T-helper 2 cell (primary cell): ENCODE results near the gene CYP46A1.

Experiments used
- DNase-seq, 5 experiments: peaks; one replicate each; pipeline versions ENCODE4 v3.0.0 to v3.0.0-alpha.2; 2012 to 2022

Gene CYP46A1

DNA sequence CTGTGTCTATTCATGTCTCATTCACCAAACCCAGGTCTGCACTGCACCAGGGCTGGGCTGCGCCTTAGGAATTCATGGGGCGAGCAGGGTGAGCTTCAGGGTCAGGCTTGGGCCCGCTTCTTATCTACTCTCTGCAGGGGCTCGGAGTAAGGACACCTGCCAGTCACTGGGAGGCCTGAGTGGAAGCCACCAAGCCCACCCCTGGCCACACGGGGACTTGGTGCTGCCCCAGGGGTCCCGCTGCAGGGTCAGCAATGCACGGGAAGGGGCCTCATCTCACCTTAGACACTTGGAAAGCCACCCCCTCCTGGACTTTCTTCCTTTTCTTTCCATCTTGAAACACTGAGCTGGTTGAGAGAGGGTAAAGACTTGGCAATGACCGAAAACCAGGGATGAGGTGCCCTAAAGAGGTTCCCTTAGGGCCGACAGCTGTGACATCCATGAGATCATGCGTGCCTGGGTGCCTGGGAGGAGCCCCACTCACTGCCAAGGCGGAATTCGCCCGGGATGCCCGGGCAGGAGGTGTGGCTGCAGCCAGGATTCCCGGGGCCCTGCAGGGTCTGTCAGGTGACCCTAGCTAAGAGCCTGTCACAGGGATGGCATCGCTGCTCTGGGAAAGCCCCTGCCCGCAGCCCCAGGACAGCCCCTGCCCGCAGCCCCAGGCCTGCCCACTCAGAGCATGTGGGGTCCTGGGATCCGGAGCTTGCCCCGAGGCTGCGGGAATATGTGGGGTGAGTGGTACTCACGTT is 63.7 kb downstream of the CYP46A1 start:
- DNase-seq: no peak

DNA sequence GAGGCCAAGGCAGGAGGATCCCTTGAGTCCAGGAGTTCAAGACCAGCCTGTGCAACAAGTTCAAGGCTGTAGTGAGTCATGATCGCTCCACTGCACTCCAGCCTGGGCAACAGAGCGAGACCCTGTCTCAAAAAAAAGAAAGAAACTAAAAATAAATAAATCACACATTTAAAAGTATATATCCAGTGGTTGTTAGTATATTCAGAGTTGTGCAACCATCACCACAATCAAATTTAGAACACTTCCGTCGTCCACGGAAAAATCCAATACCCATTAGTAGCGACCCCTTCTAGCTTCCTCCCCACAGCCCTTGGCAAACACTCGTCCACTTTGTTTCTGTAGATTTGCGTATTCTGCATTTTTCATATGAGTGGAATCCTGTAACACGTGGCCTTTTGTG is 64.4 kb downstream of the CYP46A1 start:
- no peak for DNase-seq

DNA sequence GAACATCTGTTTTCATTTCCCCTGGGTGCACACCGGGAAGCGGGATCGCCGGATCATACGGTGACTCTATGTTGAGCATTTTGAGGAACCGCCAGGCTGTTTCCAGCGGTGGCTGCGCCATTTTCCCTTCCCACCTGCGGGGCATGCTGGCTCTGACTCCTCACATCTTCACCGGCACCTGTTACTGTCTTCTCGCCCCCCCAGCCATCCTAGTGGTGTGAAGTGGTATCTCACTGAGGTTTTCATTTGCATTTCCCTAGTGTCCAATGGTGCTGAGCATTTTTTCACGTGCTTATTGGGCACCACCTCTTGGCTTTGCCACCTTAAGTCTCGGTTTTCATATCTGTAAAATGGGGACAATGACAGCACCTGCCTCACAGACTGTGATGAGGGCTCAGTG is 65.0 kb downstream of the CYP46A1 start:
- no peak for DNase-seq

DNA sequence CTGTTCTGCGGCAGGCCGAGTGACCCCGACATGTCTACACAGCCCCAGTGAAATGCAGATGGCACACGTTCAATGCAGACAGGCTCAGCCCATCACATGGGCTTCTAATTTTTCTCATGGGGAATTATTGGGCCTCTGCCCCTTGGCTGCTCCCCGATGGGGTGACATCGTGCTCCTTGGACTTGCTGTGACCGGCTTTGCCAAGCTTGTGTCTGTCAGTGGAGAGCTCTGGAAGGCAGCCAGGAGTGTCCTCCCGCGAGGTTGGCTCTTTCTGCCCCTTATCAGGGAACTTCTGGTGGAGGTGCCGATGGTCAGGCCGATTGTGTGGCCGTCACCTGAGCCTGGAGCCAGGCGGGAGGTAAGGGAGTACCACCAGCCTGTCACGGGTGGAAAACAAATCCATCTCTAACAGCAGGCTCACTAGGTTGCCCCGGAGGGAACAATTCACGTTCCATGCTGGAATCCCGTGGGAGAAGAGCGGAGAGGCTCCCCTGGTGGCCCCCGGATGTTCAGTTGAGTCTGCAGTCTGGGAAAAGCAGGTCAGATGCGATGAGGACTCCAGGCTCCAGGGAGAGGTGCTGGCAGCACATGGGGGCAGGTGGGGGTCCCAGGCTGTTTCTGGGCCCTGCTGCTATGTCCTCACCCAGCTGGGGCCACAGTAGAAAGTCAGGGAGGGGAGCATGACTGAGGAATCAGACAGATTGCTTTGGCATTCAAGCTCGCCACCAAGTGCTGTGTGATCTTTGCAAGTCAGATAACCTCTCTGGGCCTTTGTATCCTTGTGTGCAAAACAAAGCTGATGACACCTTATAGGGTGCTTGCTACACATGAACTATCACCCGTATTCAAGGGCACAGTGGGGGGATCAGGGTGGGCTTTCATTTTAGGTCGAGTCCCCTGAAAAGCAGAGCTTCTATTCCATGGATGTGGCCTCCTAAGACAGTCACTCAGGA is 65.9 kb downstream of the CYP46A1 start:
- DNase-seq: no peak

DNA sequence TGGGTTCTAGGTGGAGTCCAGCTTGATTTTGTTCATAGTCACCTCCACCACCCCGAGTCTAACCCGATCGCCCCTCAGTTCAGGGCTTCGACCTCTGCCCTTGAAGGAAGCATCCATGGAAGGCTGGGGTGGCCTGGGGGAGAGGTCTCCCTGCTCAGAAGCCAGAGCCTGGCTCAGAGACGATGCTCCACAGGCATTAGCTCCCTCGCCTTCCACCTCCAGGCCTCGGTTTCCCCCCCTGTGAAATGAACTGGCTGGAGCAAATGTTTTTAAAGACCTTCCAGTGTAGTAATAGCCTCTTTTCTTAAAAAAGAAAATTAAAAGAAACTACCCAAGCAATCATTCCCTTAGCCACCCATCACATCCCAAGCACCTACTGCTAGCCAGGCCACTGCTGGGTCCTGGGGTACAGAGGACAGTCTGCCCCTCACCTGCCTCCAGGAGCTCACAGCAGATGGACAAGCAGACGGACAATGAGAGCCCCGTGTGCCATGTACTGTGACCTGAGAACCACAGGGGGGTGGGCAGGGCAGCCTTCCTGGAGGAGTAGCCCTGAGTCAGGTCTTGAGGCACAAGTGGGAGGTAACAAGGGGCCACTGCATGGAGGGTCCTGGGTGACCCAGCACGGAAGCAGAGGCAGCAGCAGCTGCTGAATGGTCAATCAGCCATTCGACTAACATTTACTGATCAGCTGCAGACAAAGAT is 66.8 kb downstream of the CYP46A1 start:
- no peak for DNase-seq

DNA sequence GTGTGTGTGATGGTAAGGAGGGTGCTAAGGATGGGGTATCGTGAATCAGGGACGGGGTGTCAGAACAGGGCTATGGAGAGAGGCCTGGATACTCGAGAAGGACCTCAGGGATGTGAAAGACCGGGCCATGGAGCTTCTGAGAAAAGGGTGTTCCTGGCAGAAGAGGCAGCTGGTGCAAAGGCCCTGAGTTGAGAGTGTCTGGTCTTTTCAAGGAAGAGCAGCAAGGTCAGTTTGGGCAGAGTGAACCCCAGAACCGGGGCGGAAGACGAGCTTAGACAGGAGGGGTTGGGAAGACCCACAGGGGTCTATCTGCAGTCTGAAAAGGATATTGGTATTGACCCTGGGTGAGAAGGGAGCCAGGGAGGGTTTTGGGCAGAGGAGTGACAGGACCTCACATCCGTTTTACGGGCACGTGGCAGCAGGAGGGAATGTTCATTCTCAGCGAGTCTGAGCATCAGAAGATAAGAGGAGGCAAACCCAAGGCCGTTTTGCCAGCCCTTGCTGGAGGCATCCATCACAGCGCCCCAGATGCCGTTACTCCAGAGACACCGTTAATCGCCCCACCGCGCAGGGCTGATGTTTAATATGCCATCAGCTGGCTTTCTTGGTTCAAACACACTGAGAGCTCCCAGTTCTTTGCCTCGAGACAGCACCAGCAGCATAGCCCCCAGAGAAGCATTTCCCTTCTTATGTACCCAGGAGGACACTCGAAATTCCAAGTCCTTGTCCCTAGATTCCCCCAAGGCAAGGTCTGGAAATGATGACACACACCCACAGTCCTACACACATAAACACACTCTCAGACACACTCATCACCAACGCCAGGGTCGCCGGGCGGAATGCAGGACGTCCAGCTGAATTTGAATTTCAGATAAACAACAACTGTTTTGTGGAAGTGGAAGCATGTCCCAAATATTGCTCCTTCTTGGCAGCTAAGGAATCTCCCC is 67.7 kb downstream of the CYP46A1 start:
- DNase-seq: no peak

DNA sequence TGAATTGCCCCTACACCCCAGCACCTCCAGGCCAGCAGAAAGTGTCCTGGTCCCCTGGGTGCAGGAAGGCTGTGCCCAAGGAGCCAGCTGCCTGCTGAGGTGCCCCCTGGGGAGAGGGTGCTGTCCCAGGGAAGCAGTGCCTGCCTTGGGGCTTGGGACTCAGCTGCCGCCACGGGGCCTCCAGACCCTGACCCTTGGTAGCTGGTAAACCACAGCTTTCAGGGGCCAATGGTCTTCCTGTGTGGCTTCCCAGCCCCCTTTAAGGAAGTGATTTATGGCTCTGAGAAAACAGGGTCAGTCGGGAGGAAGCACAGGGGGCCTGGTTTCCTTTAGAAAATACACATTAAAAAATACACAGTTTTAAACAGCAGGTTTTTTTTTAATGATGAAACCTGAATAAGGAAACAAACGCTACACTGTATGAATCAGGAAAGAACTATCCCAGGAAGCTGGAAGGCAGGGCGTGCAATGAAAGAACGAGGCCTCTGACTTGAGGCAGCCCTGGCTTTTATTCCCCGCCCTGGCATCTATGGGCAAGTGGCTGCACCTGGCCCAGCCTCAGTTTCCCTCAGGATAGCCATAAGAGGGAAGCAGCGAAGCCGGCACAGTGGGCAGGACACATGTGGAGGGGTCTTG is 68.5 kb downstream of the CYP46A1 start:
- no peak for DNase-seq

DNA sequence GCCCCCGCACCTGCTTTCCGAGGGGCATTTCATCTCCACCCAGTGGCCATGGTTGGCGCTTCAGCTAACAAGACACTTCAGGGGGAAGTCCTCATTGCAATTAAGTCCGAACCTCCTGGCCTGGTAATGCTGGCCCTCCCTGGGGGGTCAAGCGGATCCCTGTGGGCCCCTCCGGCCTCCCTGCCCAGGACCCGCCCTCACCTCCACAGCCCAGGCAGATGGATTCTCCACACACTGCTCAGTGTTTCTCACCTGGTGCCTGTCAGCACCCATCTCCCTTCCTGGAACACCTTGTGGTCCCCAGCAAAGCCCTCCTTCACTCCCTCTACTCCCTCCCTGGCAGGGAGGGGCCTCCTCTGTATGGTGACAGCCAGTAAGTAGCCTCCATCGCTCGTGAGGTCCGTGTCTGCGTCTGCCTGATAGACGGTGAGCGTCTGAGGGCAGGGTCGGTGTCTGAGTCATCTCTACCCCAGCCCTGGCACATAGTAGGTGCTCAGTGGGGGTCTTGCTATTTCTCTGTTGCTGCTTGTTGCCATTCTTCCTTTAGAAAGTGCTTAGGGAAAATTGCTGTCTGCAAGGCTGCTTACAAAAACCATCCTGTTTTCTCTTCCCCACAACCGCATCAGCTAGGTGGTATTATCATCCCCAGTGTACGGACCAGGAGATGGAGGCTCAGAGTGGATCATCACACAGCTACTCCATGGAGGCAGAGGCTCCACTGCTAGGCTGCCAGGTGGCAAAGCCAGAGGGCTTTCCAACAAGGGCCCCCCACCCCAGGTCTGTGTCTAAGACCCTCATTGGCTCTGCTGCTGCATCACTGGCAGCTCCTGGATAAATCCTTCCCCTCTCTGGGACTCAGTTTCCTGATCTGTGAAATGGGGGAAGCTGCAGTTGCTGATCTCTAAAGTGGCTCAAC is 69.4 kb downstream of the CYP46A1 start:
- no peak for DNase-seq

DNA sequence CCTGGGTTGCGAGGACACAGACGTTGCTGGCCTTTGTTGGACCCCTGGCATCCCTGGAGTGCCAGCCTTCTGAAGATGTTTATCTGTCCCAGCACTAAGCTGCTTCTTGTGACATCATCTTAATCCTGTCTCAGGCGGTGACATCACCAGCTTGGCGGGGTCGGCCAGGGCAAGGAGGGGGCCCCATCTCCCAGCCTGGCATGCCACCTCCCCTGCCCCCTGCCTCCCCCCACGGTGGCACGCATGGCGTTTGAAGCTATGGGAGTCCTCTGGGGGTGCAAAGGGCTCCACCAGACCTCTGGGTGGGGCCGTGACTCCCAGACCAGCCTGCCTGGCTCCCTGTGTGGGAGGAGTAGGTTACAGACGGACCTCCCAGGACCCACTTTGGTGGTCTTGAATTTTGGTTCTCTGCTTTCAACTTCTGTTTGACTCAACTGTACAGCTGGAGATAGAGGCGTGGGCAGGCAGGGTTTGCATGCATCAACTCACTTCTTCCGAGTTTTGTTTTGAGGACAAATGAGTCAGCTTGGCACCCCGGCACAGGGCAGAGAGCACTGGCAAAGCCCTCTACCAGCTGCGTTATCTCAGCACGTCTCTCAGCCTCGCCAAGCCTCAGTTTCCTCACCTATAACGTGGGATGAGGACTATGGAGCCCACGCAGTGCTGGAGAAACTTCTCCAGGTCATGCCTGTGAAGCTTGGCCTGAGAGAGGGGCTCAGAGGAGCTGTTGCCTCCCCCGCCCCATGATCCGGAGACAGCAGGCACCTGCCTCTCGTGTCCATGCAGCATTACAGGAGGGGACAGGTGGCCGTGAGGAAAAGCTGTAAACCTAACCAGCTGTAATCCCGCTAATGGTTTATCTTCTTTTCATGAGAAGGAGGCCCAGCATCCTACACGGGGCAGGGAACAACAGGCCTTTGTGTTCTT is 70.3 kb downstream of the CYP46A1 start:
- DNase-seq: peak in 1 of 5 experiments; percentile 59

DNA sequence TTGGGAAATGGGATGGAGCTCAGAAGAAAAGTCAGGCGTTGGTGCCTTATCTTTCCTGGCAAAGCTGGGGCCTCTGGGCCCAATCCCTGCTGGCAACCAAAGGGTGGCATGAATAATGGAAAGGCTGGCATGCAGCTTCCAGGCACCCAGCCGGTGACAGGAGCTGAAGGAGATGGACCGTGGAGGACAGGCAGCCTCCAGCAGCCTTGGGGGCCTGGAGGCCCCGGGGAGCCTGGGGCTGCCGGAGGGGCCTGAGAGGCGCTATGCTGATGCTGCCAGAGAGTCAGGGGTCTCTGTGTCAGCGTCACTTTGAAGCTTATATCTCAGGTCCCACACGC is 70.9 kb downstream of the CYP46A1 start:
- no peak for DNase-seq

DNA sequence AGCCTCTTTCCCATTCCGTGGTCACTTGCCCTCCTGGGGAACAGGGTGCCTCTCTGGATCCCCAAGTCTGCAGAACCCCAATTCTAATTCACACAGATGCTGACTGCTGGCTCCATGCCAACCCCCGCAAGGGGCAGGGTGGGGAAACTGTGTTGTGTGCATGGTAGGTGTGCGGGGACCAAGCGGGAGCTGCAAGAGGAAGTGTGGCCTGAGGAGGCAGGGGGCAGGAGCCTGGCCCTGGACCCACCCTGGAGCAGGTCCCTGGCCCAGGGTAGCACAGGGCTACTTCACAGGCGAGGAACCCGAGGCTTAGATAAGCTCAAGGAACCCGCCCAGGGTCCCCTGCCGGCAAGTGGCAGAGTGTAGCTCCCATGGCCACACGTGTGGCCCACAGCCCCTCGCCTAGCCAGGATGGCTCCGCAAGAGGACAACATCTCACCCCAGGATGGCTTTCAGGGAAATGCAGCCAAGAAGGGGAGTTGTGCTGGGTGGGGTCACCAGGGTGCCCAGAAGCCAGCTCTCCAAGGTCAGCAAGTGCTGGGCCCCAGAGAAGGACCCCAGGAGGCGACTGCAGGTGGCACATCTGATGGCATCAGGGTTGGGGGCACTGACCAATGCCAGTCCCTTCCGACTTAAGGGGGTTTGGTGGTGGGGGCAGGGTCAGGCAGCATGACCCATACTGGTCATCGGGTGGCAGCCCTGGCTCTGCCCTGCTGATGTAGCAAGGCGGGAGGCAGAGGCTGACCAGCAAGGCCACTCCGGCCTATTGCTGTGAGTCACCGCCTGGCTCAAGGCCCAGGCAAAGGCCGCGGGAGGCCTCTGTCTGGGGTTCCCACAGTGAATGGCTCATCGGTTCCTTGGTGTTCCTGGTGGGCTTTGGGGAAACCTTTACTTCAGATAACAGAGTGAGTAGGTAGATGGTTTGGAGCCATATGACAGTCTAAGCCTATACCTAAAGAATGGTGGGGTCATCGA is 71.8 kb downstream of the CYP46A1 start:
- no peak for DNase-seq

DNA sequence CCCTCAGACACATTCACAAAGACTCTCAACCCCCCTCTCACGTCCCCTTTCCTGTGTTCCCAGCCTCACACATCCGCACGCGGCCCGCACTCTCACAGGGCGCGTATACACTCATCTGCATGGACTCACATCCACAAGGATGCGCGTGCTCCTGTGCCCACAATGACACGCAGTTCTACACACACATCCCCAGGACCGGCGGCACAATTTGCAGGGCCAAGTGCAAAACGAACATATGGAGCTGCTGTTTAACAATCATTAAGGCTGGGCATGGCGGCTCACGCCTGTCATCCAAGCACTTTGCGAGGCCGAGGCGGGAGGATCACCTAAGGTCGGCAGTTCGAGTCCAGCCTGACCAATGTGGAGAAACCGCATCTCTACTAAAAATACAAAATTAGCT is 72.7 kb downstream of the CYP46A1 start:
- DNase-seq: no peak

DNA sequence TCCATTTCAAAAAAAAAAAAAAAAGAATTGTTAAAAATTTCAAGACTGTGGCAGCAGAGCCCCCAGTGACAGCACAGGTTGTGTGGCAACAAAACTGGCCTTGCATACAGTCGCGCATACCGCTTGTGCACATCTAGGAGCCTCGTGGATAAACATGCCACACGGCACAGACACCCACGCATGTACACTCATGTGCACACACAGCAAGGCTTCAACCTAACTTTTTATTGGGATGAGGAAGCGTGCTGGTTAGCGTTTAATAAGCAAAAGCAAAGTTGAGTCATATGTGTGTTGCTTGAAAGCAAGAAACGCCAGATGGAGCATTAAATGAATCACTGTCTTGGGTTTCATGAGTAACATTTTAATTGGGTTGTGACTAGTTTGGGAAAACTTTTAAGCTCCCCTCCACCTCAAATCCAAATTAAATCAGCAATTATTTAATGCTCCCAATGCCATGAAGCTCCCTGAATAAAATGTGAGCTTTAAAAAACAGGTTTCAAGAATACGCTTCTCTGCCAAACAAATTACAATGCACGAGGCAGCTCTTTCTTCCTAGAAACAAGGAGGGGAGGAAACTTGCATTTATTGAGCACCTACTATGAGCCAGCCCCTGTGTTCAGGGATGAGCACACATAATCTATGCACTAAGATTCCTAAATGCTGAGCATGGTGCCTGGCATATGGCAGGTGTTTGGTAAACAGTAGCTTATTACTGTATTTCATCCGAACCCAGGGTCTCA is 73.4 kb downstream of the CYP46A1 start:
- peak in 1 of 5 experiments; percentile 37 for DNase-seq

DNA sequence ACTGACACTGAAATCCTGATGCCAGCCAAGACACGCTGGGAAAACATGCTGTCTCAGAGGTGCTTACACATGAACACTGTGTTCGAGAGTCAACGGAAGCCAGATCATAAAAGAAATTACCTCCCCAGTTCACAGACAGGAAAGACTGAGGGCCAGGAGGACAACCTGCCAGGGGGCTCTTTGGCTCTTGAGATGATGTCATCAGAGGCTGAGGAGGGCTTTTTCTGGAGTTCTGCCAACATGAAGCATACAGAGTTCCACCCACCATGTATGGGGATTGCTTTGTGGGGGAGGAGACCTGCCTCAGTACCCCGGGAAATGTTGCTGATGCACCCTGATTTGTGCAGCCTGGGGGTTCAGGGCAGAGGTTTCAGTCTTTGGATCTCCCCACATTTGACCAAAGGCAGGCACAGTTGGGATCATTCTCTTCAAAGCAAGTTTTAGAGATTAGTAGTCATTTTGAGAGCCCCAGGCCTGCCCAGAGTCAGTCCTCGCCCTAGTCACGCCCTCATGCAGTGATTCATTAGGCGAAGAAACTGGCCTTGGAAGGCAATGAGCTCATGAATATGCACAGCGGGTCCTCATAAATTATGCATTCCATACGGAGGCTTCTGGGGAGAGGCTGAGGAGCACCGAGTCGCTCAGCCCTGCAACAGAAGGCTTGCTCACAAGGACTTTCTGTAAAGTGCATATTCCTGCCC is 74.2 kb downstream of the CYP46A1 start:
- DNase-seq: no peak

DNA sequence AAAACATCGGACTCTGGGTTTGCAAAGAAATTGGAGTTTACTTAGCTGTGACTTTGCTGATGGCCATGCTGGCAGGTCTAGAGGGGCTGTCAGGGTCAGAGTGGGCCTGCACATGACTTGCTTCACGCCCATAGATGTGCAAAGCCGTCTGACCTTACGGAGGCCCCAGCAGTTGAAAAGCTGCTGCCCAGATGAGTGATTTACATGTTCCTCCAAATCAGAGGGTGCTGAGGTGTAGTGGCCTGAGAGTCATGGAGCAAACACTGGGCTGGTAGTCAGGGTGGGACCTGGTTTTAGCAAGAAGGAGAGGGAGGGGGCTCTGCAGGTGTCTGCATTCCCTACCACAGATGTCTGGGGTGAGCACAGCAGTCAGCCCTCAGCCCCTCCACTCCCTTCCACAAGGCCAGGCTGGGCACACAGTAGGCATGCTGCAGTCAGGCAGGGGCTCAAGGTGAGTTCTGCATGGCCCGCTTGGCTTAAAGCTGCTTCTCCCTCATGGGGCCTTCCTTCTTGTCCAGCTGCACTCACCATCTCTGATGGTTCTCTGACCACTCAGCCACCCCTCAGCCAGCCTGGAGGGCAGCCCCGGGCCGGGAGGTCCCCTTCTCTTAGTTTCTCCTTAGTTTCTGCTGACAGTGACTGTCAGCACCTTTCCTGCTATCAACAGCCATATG is 74.9 kb downstream of the CYP46A1 start:
- DNase-seq: no peak

DNA sequence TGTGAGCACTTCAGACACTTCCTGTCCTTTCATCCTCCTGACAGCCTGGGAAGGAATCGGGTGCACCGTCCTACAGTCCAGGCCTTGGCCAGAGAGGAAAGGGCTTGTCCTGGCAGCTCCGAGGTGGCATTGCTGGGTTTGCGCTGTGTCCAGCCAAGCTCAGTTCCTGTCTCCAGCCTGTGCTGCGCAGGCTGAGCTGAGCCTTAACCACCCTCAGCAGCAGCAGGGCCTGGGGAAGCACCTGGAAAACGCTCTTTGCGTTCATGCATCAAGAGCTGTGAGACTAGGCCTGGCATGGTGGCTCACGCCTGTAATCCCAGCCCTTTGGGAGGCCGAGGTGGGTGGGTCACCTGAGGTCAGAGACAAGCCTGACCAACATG is 75.4 kb downstream of the CYP46A1 start:
- no peak for DNase-seq
